ENCODE results near the gene ARFGAP1.

DNA sequence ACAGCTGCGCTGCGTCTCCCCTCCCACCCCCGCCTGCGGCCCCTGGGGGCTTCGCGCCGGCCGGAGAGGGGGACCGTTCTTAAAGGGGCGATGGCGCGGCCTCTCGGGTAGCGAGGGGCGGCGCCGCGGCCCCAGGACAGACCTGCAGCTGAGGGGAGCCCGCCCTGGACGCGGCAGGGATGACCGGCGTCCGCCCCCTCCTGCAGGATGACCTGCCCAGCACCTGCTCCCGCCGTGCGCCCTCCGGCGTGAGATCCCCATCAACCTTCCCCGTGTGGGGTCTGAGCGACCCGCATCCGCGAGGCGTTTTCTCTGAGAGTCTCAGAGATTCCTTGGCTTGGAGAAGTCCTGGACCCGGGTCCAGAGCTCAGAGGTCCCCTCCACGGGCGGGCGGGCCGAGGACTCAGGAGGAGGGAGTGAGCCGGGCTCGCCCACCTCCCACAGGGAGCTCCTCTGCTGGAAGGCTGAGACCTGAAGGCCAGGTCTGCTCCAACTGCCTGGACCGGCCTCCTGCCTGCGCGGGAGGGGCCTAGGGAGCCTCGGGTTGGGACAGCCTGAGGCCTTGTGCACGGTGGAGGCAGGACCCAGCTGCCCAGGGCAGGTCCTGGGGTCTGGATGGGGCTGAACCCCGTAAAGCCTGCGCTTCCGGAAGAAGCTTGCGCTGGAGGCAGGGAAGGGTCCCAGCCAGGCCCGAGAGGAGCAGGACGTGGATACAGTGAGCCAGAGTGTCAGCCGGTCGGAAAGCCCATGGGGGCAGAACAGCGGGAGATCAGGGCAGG is 17.8 kb upstream of the ARFGAP1 start:
- TF ChIP-seq, protein P1, sequence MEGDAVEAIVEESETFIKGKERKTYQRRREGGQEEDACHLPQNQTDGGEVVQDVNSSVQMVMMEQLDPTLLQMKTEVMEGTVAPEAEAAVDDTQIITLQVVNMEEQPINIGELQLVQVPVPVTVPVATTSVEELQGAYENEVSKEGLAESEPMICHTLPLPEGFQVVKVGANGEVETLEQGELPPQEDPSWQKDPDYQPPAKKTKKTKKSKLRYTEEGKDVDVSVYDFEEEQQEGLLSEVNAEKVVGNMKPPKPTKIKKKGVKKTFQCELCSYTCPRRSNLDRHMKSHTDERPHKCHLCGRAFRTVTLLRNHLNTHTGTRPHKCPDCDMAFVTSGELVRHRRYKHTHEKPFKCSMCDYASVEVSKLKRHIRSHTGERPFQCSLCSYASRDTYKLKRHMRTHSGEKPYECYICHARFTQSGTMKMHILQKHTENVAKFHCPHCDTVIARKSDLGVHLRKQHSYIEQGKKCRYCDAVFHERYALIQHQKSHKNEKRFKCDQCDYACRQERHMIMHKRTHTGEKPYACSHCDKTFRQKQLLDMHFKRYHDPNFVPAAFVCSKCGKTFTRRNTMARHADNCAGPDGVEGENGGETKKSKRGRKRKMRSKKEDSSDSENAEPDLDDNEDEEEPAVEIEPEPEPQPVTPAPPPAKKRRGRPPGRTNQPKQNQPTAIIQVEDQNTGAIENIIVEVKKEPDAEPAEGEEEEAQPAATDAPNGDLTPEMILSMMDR (conservative IDR thresholded peaks at IDR 0.05; ENCODE audit: low read depth in 2 of 2): peak; percentile 20 to 52; a peak in 3 of 4 replicates
- TF ChIP-seq, protein P2, sequence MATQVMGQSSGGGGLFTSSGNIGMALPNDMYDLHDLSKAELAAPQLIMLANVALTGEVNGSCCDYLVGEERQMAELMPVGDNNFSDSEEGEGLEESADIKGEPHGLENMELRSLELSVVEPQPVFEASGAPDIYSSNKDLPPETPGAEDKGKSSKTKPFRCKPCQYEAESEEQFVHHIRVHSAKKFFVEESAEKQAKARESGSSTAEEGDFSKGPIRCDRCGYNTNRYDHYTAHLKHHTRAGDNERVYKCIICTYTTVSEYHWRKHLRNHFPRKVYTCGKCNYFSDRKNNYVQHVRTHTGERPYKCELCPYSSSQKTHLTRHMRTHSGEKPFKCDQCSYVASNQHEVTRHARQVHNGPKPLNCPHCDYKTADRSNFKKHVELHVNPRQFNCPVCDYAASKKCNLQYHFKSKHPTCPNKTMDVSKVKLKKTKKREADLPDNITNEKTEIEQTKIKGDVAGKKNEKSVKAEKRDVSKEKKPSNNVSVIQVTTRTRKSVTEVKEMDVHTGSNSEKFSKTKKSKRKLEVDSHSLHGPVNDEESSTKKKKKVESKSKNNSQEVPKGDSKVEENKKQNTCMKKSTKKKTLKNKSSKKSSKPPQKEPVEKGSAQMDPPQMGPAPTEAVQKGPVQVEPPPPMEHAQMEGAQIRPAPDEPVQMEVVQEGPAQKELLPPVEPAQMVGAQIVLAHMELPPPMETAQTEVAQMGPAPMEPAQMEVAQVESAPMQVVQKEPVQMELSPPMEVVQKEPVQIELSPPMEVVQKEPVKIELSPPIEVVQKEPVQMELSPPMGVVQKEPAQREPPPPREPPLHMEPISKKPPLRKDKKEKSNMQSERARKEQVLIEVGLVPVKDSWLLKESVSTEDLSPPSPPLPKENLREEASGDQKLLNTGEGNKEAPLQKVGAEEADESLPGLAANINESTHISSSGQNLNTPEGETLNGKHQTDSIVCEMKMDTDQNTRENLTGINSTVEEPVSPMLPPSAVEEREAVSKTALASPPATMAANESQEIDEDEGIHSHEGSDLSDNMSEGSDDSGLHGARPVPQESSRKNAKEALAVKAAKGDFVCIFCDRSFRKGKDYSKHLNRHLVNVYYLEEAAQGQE (IDR thresholded peaks at IDR 0.05; ENCODE audit: unreplicated experiment): no peak
- TF ChIP-seq POLR2AphosphoS5 (IDR thresholded peaks at IDR 0.05; ENCODE audit: low read depth) (peak; percentile 38; the same call in 1 of the 2 replicates), EZH2 (IDR thresholded peaks at IDR 0.05; ENCODE audit: low read depth, unreplicated experiment) (peak; percentile 39), EZH2phosphoT487 (IDR thresholded peaks at IDR 0.05; ENCODE audit: unreplicated experiment) (no peak), NANOG (IDR thresholded peaks at IDR 0.05; ENCODE audit: borderline replicate concordance) (no peak), ZNF114 (CRISPR knock-in tag; IDR thresholded peaks at IDR 0.05) (no peak), JUNB (IDR thresholded peaks at IDR 0.05; ENCODE audit: unreplicated experiment) (no peak), CREB1 (CRISPR knock-in tag; IDR thresholded peaks at IDR 0.05; ENCODE audit: low read depth) (no peak), STAT1 (IDR thresholded peaks at IDR 0.05; ENCODE audit: unreplicated experiment) (no peak)
- TF ChIP-seq, protein P3, sequence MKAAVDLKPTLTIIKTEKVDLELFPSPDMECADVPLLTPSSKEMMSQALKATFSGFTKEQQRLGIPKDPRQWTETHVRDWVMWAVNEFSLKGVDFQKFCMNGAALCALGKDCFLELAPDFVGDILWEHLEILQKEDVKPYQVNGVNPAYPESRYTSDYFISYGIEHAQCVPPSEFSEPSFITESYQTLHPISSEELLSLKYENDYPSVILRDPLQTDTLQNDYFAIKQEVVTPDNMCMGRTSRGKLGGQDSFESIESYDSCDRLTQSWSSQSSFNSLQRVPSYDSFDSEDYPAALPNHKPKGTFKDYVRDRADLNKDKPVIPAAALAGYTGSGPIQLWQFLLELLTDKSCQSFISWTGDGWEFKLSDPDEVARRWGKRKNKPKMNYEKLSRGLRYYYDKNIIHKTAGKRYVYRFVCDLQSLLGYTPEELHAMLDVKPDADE (IDR thresholded peaks at IDR 0.05): no peak
